ENCODE measurements around the gene TAF11L4. TPM values are rescaled to one million over a fixed set of nuclear protein-coding genes. Genes with fewer than 3 reads are reported as not detected.
"Not testable (repeated sequence)": the region's sequence is repeated elsewhere in the genome, so short reads cannot be mapped to it uniquely, and the experiment has no call there.

The TAF11L4 gene
- total RNA-seq, 1 donor from 2014 or later, result not detected

- Histone ChIP-seq H3K4me2 (ENCODE audit: low read length) (no peak overlapping the region), H4K20me1 (ENCODE audit: insufficient read depth, low read length) (no peaks in the 10 kb centered on the region), H3K27me3 (ENCODE audit: insufficient read depth, low read length) (no peaks in the 10 kb centered on the region), H3K4me1 (ENCODE audit: insufficient read depth, low read length) (no peaks in the 10 kb centered on the region), H3K9ac (ENCODE audit: low read length) (no peak overlapping the region), H3K36me3 (ENCODE audit: insufficient read depth, low read length) (no peaks in the 10 kb centered on the region), H2AFZ (ENCODE audit: low read depth, low read length) (no peak overlapping the region), H3K27ac (ENCODE audit: low read depth, low read length) (no peak overlapping the region), H3K79me2 (ENCODE audit: insufficient read depth, low read length) (no peaks in the 10 kb centered on the region), H3K4me3 (ENCODE audit: insufficient read depth, low read depth, low read length) (no peak overlapping the region), H3K9me3 (ENCODE audit: insufficient read depth, low read depth, low read length) (no peaks in the 10 kb centered on the region)
- Mint-ChIP-seq H3K27ac (ENCODE audit: unreplicated experiment) (no peak overlapping the region), H3K4me1 (ENCODE audit: low read depth, unreplicated experiment) (no peaks in the 10 kb centered on the region), H3K36me3 (ENCODE audit: low read depth, unreplicated experiment) (no peaks in the 10 kb centered on the region), H3K27me3 (ENCODE audit: low read depth, unreplicated experiment) (peaks cover 6% of the 10 kb centered on the region), H3K9me3 (ENCODE audit: unreplicated experiment) (peaks cover 1% of the 10 kb centered on the region), H3K4me3 (ENCODE audit: unreplicated experiment) (no peak overlapping the region)
- FAIRE-seq, result no peak
- TF ChIP-seq CTCF (IDR thresholded peaks at IDR 0.05; ENCODE audit: insufficient read depth, low read depth, low read length) (no peak), EZH2 (IDR thresholded peaks at IDR 0.05; ENCODE audit: insufficient read depth, low read length) (no peak)
- no peak for DNase-seq (ENCODE audit: low read depth)
These were observed 24.2 kb upstream of the TAF11L4 start for GRCh38 chr5:17497446-17497845.

- not testable (repeated sequence) for H3K9me3 Mint-ChIP-seq (ENCODE audit: unreplicated experiment); H3K27me3 ChIP-seq (ENCODE audit: insufficient read depth, low read length); H4K20me1 ChIP-seq (ENCODE audit: insufficient read depth, low read length); H3K4me1 ChIP-seq (ENCODE audit: insufficient read depth, low read length); H3K27me3 Mint-ChIP-seq (ENCODE audit: low read depth, unreplicated experiment); H3K9me3 ChIP-seq (ENCODE audit: insufficient read depth, low read depth, low read length); H3K9ac ChIP-seq (ENCODE audit: low read length); FAIRE-seq; H3K4me1 Mint-ChIP-seq (ENCODE audit: low read depth, unreplicated experiment); H3K36me3 Mint-ChIP-seq (ENCODE audit: low read depth, unreplicated experiment); DNase-seq (ENCODE audit: low read depth); H2AFZ ChIP-seq (ENCODE audit: low read depth, low read length); H3K36me3 ChIP-seq (ENCODE audit: insufficient read depth, low read length); H3K27ac Mint-ChIP-seq (ENCODE audit: unreplicated experiment); H3K4me2 ChIP-seq (ENCODE audit: low read length); H3K79me2 ChIP-seq (ENCODE audit: insufficient read depth, low read length); H3K4me3 Mint-ChIP-seq (ENCODE audit: unreplicated experiment); H3K27ac ChIP-seq (ENCODE audit: low read depth, low read length); H3K4me3 ChIP-seq (ENCODE audit: insufficient read depth, low read depth, low read length)
These were observed 23.7 kb upstream of the TAF11L4 start, which contains the start of gene TAF11L2 for GRCh38 chr5:17497931-17498330. Gene TAF11L2, plus strand, starts transcription at chr5:17498231.

- H3K4me3 Mint-ChIP-seq (ENCODE audit: unreplicated experiment), result no peak overlapping the region
- Histone ChIP-seq H4K20me1 (ENCODE audit: insufficient read depth, low read length) (no peaks in the 10 kb centered on the region), H3K9ac (ENCODE audit: low read length) (no peak overlapping the region), H3K27me3 (ENCODE audit: insufficient read depth, low read length) (no peaks in the 10 kb centered on the region), H3K4me1 (ENCODE audit: insufficient read depth, low read length) (no peaks in the 10 kb centered on the region), H3K79me2 (ENCODE audit: insufficient read depth, low read length) (no peaks in the 10 kb centered on the region), H3K4me2 (ENCODE audit: low read length) (no peak overlapping the region), H3K36me3 (ENCODE audit: insufficient read depth, low read length) (no peaks in the 10 kb centered on the region), H3K27ac (ENCODE audit: low read depth, low read length) (no peak overlapping the region), H2AFZ (ENCODE audit: low read depth, low read length) (no peak overlapping the region), H3K4me3 (ENCODE audit: insufficient read depth, low read depth, low read length) (no peak overlapping the region), H3K9me3 (ENCODE audit: insufficient read depth, low read depth, low read length) (no peaks in the 10 kb centered on the region)
- H3K27ac Mint-ChIP-seq (ENCODE audit: unreplicated experiment), result no peak overlapping the region
- FAIRE-seq (no peak), DNase-seq (ENCODE audit: low read depth) (no peak)
- peaks cover 3% of the 10 kb centered on the region for H3K27me3 Mint-ChIP-seq (ENCODE audit: low read depth, unreplicated experiment)
- H3K9me3 Mint-ChIP-seq (ENCODE audit: unreplicated experiment), result no peaks in the 10 kb centered on the region
- TF ChIP-seq CTCF (IDR thresholded peaks at IDR 0.05; ENCODE audit: insufficient read depth, low read depth, low read length) (no peak), EZH2 (IDR thresholded peaks at IDR 0.05; ENCODE audit: insufficient read depth, low read length) (no peak)
- no peaks in the 10 kb centered on the region for H3K4me1 Mint-ChIP-seq (ENCODE audit: low read depth, unreplicated experiment)
- no peaks in the 10 kb centered on the region for H3K36me3 Mint-ChIP-seq (ENCODE audit: low read depth, unreplicated experiment)
These were observed 9.8 kb upstream of the TAF11L4 start for GRCh38 chr5:17511775-17512325.

GRCh38 chr5:17517526-17517925 lies 4.1 kb upstream of the TAF11L4 start:
- not testable (repeated sequence) for H3K4me3 ChIP-seq (ENCODE audit: insufficient read depth, low read depth, low read length); H4K20me1 ChIP-seq (ENCODE audit: insufficient read depth, low read length); H3K27ac Mint-ChIP-seq (ENCODE audit: unreplicated experiment); H2AFZ ChIP-seq (ENCODE audit: low read depth, low read length); H3K79me2 ChIP-seq (ENCODE audit: insufficient read depth, low read length); H3K9me3 ChIP-seq (ENCODE audit: insufficient read depth, low read depth, low read length); H3K4me1 Mint-ChIP-seq (ENCODE audit: low read depth, unreplicated experiment); FAIRE-seq; H3K4me3 Mint-ChIP-seq (ENCODE audit: unreplicated experiment); H3K4me1 ChIP-seq (ENCODE audit: insufficient read depth, low read length); H3K27me3 ChIP-seq (ENCODE audit: insufficient read depth, low read length); H3K9ac ChIP-seq (ENCODE audit: low read length); DNase-seq (ENCODE audit: low read depth); H3K27ac ChIP-seq (ENCODE audit: low read depth, low read length); H3K36me3 Mint-ChIP-seq (ENCODE audit: low read depth, unreplicated experiment); H3K36me3 ChIP-seq (ENCODE audit: insufficient read depth, low read length); H3K27me3 Mint-ChIP-seq (ENCODE audit: low read depth, unreplicated experiment); H3K9me3 Mint-ChIP-seq (ENCODE audit: unreplicated experiment); H3K4me2 ChIP-seq (ENCODE audit: low read length)

- FAIRE-seq; H3K36me3 ChIP-seq (ENCODE audit: insufficient read depth, low read length); H3K27me3 Mint-ChIP-seq (ENCODE audit: low read depth, unreplicated experiment); H3K4me3 ChIP-seq (ENCODE audit: insufficient read depth, low read depth, low read length); H3K4me3 Mint-ChIP-seq (ENCODE audit: unreplicated experiment); H3K27me3 ChIP-seq (ENCODE audit: insufficient read depth, low read length); H3K4me1 ChIP-seq (ENCODE audit: insufficient read depth, low read length); H3K9me3 ChIP-seq (ENCODE audit: insufficient read depth, low read depth, low read length); H2AFZ ChIP-seq (ENCODE audit: low read depth, low read length); H3K9me3 Mint-ChIP-seq (ENCODE audit: unreplicated experiment); H3K79me2 ChIP-seq (ENCODE audit: insufficient read depth, low read length); H3K27ac ChIP-seq (ENCODE audit: low read depth, low read length); DNase-seq (ENCODE audit: low read depth); H3K27ac Mint-ChIP-seq (ENCODE audit: unreplicated experiment); H3K9ac ChIP-seq (ENCODE audit: low read length); H3K4me2 ChIP-seq (ENCODE audit: low read length); H3K4me1 Mint-ChIP-seq (ENCODE audit: low read depth, unreplicated experiment); H3K36me3 Mint-ChIP-seq (ENCODE audit: low read depth, unreplicated experiment); H4K20me1 ChIP-seq (ENCODE audit: insufficient read depth, low read length): not testable (repeated sequence)
These were observed 3.5 kb upstream of the TAF11L4 start, which contains the start of gene TAF11L3 for GRCh38 chr5:17518067-17518466. Gene TAF11L3, plus strand, starts transcription at chr5:17518367.

All from astrocyte (in vitro differentiated cells and primary cell).